ENCODE measurements around the gene ASAP2.

ASAP2 gene

GRCh38 chr2:9174771-9175437, 31.7 kb upstream of the ASAP2 start:
- peak; percentile 61 for DNase-seq (ENCODE audit: low read depth)

GRCh38 chr2:9178110-9178903, 28.3 kb upstream of the ASAP2 start:
- no peak overlapping the region for H3K4me3 ChIP-seq (replicated peaks; ENCODE audit: low read depth, low read length)
- no peak for TF ChIP-seq CTCF (IDR thresholded peaks at IDR 0.05; ENCODE audit: low read length, missing control alignments)
- no peak for DNase-seq (ENCODE audit: low read depth)

More at GRCh38 chr2:9174771-9175437, 31.7 kb upstream of the ASAP2 start:
- no peak for TF ChIP-seq CTCF (IDR thresholded peaks at IDR 0.05; ENCODE audit: low read length, missing control alignments)
- no peak overlapping the region for H3K4me3 ChIP-seq (replicated peaks; ENCODE audit: low read depth, low read length)

GRCh38 chr2:9178904-9179571, 27.6 kb upstream of the ASAP2 start:
- TF ChIP-seq CTCF (IDR thresholded peaks at IDR 0.05; ENCODE audit: low read length, missing control alignments): no peak
- peak overlapping the region; percentile 15 for H3K4me3 ChIP-seq (replicated peaks; ENCODE audit: low read depth, low read length)

GRCh38 chr2:9179572-9180201, 26.9 kb upstream of the ASAP2 start:
- no peak for TF ChIP-seq CTCF (IDR thresholded peaks at IDR 0.05; ENCODE audit: low read length, missing control alignments)
- H3K4me3 ChIP-seq (replicated peaks; ENCODE audit: low read depth, low read length): peak overlapping the region; percentile 15
- DNase-seq (ENCODE audit: low read depth): peak; percentile 94

More at GRCh38 chr2:9178904-9179571, 27.6 kb upstream of the ASAP2 start:
- DNase-seq (ENCODE audit: low read depth): peak; percentile 90

- TF ChIP-seq CTCF (IDR thresholded peaks at IDR 0.05; ENCODE audit: low read length, missing control alignments): no peak
- DNase-seq (ENCODE audit: low read depth): no peak
- no peak overlapping the region for H3K4me3 ChIP-seq (replicated peaks; ENCODE audit: low read depth, low read length)
Measured at GRCh38 chr2:9184361-9184760, 22.3 kb upstream of the ASAP2 start.

GRCh38 chr2:9187620-9188214, 18.9 kb upstream of the ASAP2 start:
- DNase-seq (ENCODE audit: low read depth): peak; percentile 42
- TF ChIP-seq CTCF (IDR thresholded peaks at IDR 0.05; ENCODE audit: low read length, missing control alignments): no peak

More at GRCh38 chr2:9187620-9188214, 18.9 kb upstream of the ASAP2 start:
- no peak overlapping the region for H3K4me3 ChIP-seq (replicated peaks; ENCODE audit: low read depth, low read length)
